PC-3 (cell line): Measurements from ENCODE around the gene PLEKHA5.

Source experiments
- EZH2 ChIP-seq: fragments of 300-600 bp; sonication (generic); IDR thresholded peaks from one replicate; pipeline ENCODE4 v1.6.1; 2017; ENCODE audit warnings: antibody characterized with exemption, mild to moderate bottlenecking, low read length; ENCODE audit not compliant: unreplicated experiment
- EZH2phosphoT487 ChIP-seq: fragments of 300-600 bp; sonication (generic); IDR thresholded peaks from 2 replicates; pipeline ENCODE4 v1.6.1; 2018; ENCODE audit warnings: mild to moderate bottlenecking, antibody characterized with exemption, low read length, borderline replicate concordance
- TF ChIP-seq, protein P1 (sequence below): fragments of 300-600 bp; sonication (generic); conservative IDR thresholded peaks from 2 replicates; pipeline ENCODE4 v1.5.1; 2017; ENCODE audit warnings: antibody characterized with exemption, low read depth, mild to moderate bottlenecking, low read length

- TF ChIP-seq, protein P1, sequence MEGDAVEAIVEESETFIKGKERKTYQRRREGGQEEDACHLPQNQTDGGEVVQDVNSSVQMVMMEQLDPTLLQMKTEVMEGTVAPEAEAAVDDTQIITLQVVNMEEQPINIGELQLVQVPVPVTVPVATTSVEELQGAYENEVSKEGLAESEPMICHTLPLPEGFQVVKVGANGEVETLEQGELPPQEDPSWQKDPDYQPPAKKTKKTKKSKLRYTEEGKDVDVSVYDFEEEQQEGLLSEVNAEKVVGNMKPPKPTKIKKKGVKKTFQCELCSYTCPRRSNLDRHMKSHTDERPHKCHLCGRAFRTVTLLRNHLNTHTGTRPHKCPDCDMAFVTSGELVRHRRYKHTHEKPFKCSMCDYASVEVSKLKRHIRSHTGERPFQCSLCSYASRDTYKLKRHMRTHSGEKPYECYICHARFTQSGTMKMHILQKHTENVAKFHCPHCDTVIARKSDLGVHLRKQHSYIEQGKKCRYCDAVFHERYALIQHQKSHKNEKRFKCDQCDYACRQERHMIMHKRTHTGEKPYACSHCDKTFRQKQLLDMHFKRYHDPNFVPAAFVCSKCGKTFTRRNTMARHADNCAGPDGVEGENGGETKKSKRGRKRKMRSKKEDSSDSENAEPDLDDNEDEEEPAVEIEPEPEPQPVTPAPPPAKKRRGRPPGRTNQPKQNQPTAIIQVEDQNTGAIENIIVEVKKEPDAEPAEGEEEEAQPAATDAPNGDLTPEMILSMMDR = no peak
- TF ChIP-seq EZH2 = no peak
- no peak for TF ChIP-seq EZH2phosphoT487
Measured at GRCh38 chr12:19301223-19301622, 171.7 kb downstream of the PLEKHA5 start.
